Muscle of leg (tissue), 11 donors: Measurements from ENCODE around the gene RRP8. TPM values are rescaled to one million over a fixed set of nuclear protein-coding genes. Genes with fewer than 3 reads are reported as not detected.

ENCODE experiments used
- DNase-seq: peaks from one replicate; pipeline ENCODE4 v3.0.0; 2013
- H3K27ac ChIP-seq: one replicate; pipeline ENCODE4 v1.5.1; 2013; ENCODE audit warnings: mild to moderate bottlenecking, low read length, control low read depth
- H3K27me3 ChIP-seq: one replicate; pipeline ENCODE4 v1.6.1; 2013; ENCODE audit warnings: low read length; ENCODE audit not compliant: control insufficient read depth, insufficient read depth
- H3K36me3 ChIP-seq: one replicate; pipeline ENCODE4 v1.6.1; 2013; ENCODE audit warnings: low read length; ENCODE audit not compliant: control insufficient read depth, insufficient read depth
- H3K4me1 ChIP-seq: one replicate; pipeline ENCODE4 v1.6.1; 2013; ENCODE audit warnings: low read length; ENCODE audit not compliant: control insufficient read depth, insufficient read depth
- H3K4me3 ChIP-seq: one replicate; pipeline ENCODE4 v1.5.1; 2013; ENCODE audit warnings: low read length, control low read depth
- H3K9me3 ChIP-seq: replicated peaks from 2 replicates; pipeline ENCODE4 v1.6.1; 2013; ENCODE audit warnings: low read depth, low read length; ENCODE audit not compliant: control insufficient read depth
- WGBS: methylation state at CpG from one replicate; pipeline ENCODE4 v1.1.5; 2013; ENCODE audit warnings: missing lambda C conversion rate; ENCODE audit not compliant: insufficient coverage; 5-methylcytosine and 5-hydroxymethylcytosine counted together
- polyA plus RNA-seq, 8 donors: library from polyadenylated mRNA; unstranded; fragments of 120-200 nt; gene quantifications; one replicate each; pipeline versions ENCODE4 v1.2.1 to v1.2.3, GENCODE V29; 2013; ENCODE audit warnings: inconsistent platforms in 1 of 8, low replicate concordance in 1 of 8; ENCODE audit not compliant: insufficient read length in 8 of 8, insufficient read depth in 1 of 8
- total RNA-seq: library from RNA; stranded (reverse); fragments of 120-200 nt; gene quantifications from one replicate; pipeline ENCODE4 v1.2.4, GENCODE V29; 2013

RRP8 gene
- total and polyA plus RNA-seq, 9 donors: 16.7 to 24.3 (median 19.1) TPM

GRCh38 chr11:6546735-6547134 lies 56.7 kb downstream of the RRP8 start:
- Histone ChIP-seq H3K27ac (no peak overlapping the region), H3K4me3 (no peak overlapping the region)
- WGBS: 98% methylated on average over 8 of the region's 8 CpGs

GRCh38 chr11:6545917-6546605 lies 57.4 kb downstream of the RRP8 start:
- H3K27ac ChIP-seq: no peak overlapping the region
- H3K9me3 ChIP-seq: no peaks in the 10 kb centered on the region
- WGBS: 96% methylated on average over 13 of the region's 14 CpGs
- no peak overlapping the region for H3K4me3 ChIP-seq
- H3K36me3 ChIP-seq: peaks cover 18% of the 10 kb centered on the region
- H3K27me3 ChIP-seq: no peaks in the 10 kb centered on the region
- H3K4me1 ChIP-seq: no peaks in the 10 kb centered on the region
- no peak for DNase-seq

More at GRCh38 chr11:6546735-6547134, 56.7 kb downstream of the RRP8 start:
- no peaks in the 10 kb centered on the region for H3K9me3 ChIP-seq
- DNase-seq: no peak
- H3K36me3 ChIP-seq: peaks cover 18% of the 10 kb centered on the region
- H3K27me3 ChIP-seq: no peaks in the 10 kb centered on the region
- no peaks in the 10 kb centered on the region for H3K4me1 ChIP-seq

Other genes with a start within 250 kb of the RRP8 start
- 16.7 TPM for gene SMPD1, start 213.1 kb downstream of the RRP8 start, total RNA-seq
- gene SMPD1, start 213.1 kb downstream of the RRP8 start, polyA plus RNA-seq: 10 to 100 TPM; 22.9 to 28.4 (median 26.0) TPM
- 26.4 TPM for gene APBB1, start 184.5 kb downstream of the RRP8 start, total RNA-seq
- gene APBB1, start 184.5 kb downstream of the RRP8 start, polyA plus RNA-seq: 10 to 100 TPM; 26.0 to 33.2 (median 30.5) TPM
- gene HPX, start 162.6 kb downstream of the RRP8 start, total RNA-seq: 1.3 TPM
- 1 to 10 TPM in 7 of 8 donors, under 1 TPM in 1; 0.88 to 3.9 (median 2.8) TPM for gene HPX, start 162.6 kb downstream of the RRP8 start, polyA plus RNA-seq
- gene TRIM3, start 129.7 kb downstream of the RRP8 start, total RNA-seq: 15.3 TPM
- gene TRIM3, start 129.7 kb downstream of the RRP8 start, polyA plus RNA-seq: 10 to 100 TPM; 11.4 to 20.0 (median 15.8) TPM
- 29.7 TPM for gene ARFIP2, start 122.3 kb downstream of the RRP8 start, total RNA-seq
- 10 to 100 TPM; 32.0 to 41.4 (median 35.9) TPM for gene ARFIP2, start 122.3 kb downstream of the RRP8 start, polyA plus RNA-seq
- 19.8 TPM for gene TIMM10B, start 122.1 kb downstream of the RRP8 start, total RNA-seq
- 10 to 100 TPM; 16.1 to 23.9 (median 17.6) TPM for gene TIMM10B, start 122.1 kb downstream of the RRP8 start, polyA plus RNA-seq
- 4.1 TPM for gene DNHD1, start 106.3 kb downstream of the RRP8 start, total RNA-seq
- 10 to 100 TPM in 1 of 8 donors, 1 to 10 TPM in 7; 3.3 to 10.7 (median 6.7) TPM for gene DNHD1, start 106.3 kb downstream of the RRP8 start, polyA plus RNA-seq
- 144 TPM for gene ILK, start 158 bp upstream of the RRP8 start, total RNA-seq
- 100 to 1,000 TPM; 139 to 165 (median 149) TPM for gene ILK, start 158 bp upstream of the RRP8 start, polyA plus RNA-seq
- 76.3 TPM for gene TAF10, start 8.6 kb upstream of the RRP8 start, total RNA-seq
- gene TAF10, start 8.6 kb upstream of the RRP8 start, polyA plus RNA-seq: 100 to 1,000 TPM in 6 of 8 donors, 10 to 100 TPM in 2; 95.7 to 128 (median 110) TPM
- 17.1 TPM for gene TPP1, start 15.8 kb upstream of the RRP8 start, total RNA-seq
- gene TPP1, start 15.8 kb upstream of the RRP8 start, polyA plus RNA-seq: 10 to 100 TPM; 30.9 to 52.0 (median 37.8) TPM
- 36.3 TPM for gene DCHS1, start 52.2 kb upstream of the RRP8 start, total RNA-seq
- gene DCHS1, start 52.2 kb upstream of the RRP8 start, polyA plus RNA-seq: 10 to 100 TPM; 30.7 to 69.3 (median 51.0) TPM
- gene MRPL17, start 79.7 kb upstream of the RRP8 start, total RNA-seq: 37.2 TPM
- 10 to 100 TPM; 63.5 to 86.7 (median 71.7) TPM for gene MRPL17, start 79.7 kb upstream of the RRP8 start, polyA plus RNA-seq
- gene OR2AG2, start 168.4 kb upstream of the RRP8 start, total RNA-seq: 0.04 TPM
- gene OR2AG2, start 168.4 kb upstream of the RRP8 start, polyA plus RNA-seq: under 1 TPM in 3 of 8 donors, not detected in 5; 0.04 to 0.05 (median 0.04) TPM
- gene OR2AG1, start 179.4 kb upstream of the RRP8 start, total RNA-seq: not detected
- under 1 TPM in 4 of 8 donors, not detected in 4; 0.04 to 0.05 (median 0.05) TPM for gene OR2AG1, start 179.4 kb upstream of the RRP8 start, polyA plus RNA-seq
- 0.04 TPM for gene OR6A2, start 196.1 kb upstream of the RRP8 start, total RNA-seq
- gene OR6A2, start 196.1 kb upstream of the RRP8 start, polyA plus RNA-seq: under 1 TPM in 1 of 8 donors, not detected in 7; 0.04 TPM
- gene OR10A5, start 242.1 kb upstream of the RRP8 start, total RNA-seq: not detected
- gene OR10A5, start 242.1 kb upstream of the RRP8 start, polyA plus RNA-seq: not detected